Measurements from ENCODE around the gene SLC24A4.

The SLC24A4 gene

DNA sequence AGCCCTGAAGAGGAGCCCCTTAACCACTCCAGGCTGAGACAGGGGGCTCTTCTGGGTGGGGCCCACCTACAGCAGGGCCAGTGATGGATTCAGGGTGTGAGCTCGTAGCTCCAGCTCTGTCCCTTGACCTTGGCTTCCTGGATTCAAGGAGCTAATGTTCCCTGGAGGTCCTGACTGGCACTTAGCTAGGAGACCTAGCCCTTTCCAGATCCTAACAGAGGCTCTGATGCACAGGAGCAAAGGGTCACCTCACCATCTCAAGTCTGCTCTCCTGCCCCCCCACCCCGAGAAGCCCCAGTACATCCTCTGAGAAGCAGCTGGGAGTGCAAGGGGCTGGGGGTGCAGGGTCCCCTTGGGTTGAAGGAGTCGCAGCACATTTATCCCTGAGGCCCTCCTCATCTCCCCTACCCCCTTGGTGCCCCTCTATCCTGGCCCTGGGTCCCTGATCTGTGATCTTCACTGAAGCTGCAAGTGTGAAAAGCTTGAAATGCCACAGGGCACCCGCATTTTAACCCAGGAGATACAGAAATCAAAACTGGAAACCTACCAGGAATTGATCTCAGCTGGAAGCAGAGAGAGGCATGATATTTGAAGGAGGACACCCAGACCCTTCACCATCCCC lies 193.5 kb downstream of the SLC24A4 start:
- DNase-seq = no peak
- Histone ChIP-seq H3K36me3 (ENCODE audit: control insufficient read depth in 4 of 4, insufficient read depth in 4 of 4, low read length in 3 of 4) (peaks cover 0 to 3% (median 0%) of the 10 kb centered on the region in 4 experiments), H3K4me1 (ENCODE audit: control extremely low read depth in 1 of 4, control insufficient read depth in 4 of 4, insufficient read depth in 4 of 4, low read length in 3 of 4) (peaks cover 6 to 71% (median 59%) of the 10 kb centered on the region in 4 experiments), H3K27me3 (replicated peaks in 2 of 5; ENCODE audit: control insufficient read depth in 4 of 5, insufficient read depth in 5 of 5, low read length in 4 of 5) (peaks cover 0 to 5% (median 0%) of the 10 kb centered on the region in 5 experiments), H3K9me3 (ENCODE audit: control extremely low read depth in 1 of 5, control insufficient read depth in 4 of 5, insufficient read depth in 2 of 5, low read depth in 1 of 5, low read length in 4 of 5) (no peaks in the 10 kb centered on the region), H3K27ac (ENCODE audit: insufficient read depth in 1 of 2, low read depth in 1 of 2, low read length in 2 of 2, poor library complexity in 1 of 2, severe bottlenecking in 2 of 2) (no peak overlapping the region), H3K4me3 (ENCODE audit: control insufficient read depth in 1 of 7, extremely low read depth in 1 of 7, insufficient read depth in 4 of 7, low read depth in 2 of 7, low read length in 6 of 7) (peak overlapping the region in 2 of 7 experiments; percentile 0 to 88)
- POLR2A ChIA-PET = interaction anchor here (0.8 kb wide), 1 partner anchor 23 kb away, joined by 4 read pairs; no protein-coding TSS in a partner anchor
- 86% methylated on average over 4 of the region's 4 CpGs for WGBS (ENCODE audit: insufficient coverage)
- CTCF ChIA-PET = interaction anchor here (0.9 to 1.6 kb wide), 5 partner anchors 12 to 166 kb away, joined by 3 to 4 read pairs (median 3); no protein-coding TSS in a partner anchor

DNA sequence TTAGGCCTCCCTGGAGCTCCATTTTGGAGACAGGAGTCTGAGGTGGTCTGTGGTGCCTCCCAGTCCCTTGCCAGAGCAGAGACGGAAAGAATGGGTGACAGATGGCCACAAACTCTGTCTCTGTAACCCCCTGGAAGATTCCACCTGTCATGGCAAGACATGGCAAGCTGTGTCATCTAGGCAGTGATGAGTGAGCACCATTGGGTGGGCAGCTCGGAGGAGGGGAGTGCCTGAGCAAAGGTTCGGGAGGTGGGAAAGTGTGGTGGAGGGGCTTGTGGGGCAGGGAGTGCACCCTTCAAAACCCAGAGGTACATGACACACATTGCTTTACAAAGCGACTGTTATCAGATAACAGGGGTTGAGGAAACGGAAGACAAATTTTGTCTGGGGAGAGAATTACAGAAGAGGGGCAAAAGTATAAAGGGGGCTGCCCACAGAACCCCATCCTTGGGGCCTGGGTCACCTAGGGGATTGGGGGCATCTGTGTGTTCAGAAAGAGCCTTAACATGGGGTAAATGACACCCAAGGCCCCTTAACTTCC lies 194.1 kb downstream of the SLC24A4 start:
- Histone ChIP-seq H3K4me3 (ENCODE audit: control insufficient read depth in 1 of 7, extremely low read depth in 1 of 7, insufficient read depth in 4 of 7, low read depth in 2 of 7, low read length in 6 of 7) (no peak overlapping the region), H3K27me3 (replicated peaks in 2 of 5; ENCODE audit: control insufficient read depth in 4 of 5, insufficient read depth in 5 of 5, low read length in 4 of 5) (peaks cover 0 to 5% (median 0%) of the 10 kb centered on the region in 5 experiments), H3K4me1 (ENCODE audit: control extremely low read depth in 1 of 4, control insufficient read depth in 4 of 4, insufficient read depth in 4 of 4, low read length in 3 of 4) (peaks cover 6 to 71% (median 59%) of the 10 kb centered on the region in 4 experiments), H3K27ac (ENCODE audit: insufficient read depth in 1 of 2, low read depth in 1 of 2, low read length in 2 of 2, poor library complexity in 1 of 2, severe bottlenecking in 2 of 2) (no peak overlapping the region), H3K9me3 (ENCODE audit: control extremely low read depth in 1 of 5, control insufficient read depth in 4 of 5, insufficient read depth in 2 of 5, low read depth in 1 of 5, low read length in 4 of 5) (no peaks in the 10 kb centered on the region), H3K36me3 (ENCODE audit: control insufficient read depth in 4 of 4, insufficient read depth in 4 of 4, low read length in 3 of 4) (peaks cover 0 to 3% (median 0%) of the 10 kb centered on the region in 4 experiments)
- 53% methylated on average over 4 of the region's 5 CpGs for WGBS (ENCODE audit: insufficient coverage)
- ChIA-PET CTCF (interaction anchor here (1.1 to 1.6 kb wide), 4 partner anchors 12 to 70 kb away, joined by 3 read pairs; no protein-coding TSS in a partner anchor), POLR2A (no interaction called here)
- DNase-seq = peak in 1 of 3 donors; percentile 30

DNA sequence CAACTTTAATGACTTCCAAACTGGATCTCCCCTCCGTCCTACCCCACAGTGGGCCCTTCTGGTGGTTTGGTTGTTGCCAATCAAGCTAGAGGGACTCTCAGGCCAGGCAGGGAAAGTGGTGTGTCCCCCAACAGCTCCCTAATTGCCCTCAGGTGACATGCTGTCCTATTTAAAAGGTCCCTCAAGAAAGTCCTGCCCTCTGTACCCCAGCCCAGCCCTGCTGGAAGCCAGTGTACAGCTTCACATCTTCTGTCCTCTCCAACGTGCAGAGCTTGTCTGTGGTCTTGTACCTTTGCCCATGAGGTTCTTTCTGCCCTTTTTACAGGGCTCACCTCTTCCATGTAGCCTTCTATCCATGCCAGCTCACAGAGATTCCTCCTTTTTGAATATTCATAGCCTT lies 194.8 kb downstream of the SLC24A4 start:
- CTCF ChIA-PET = interaction anchor here (1.3 to 1.6 kb wide), 3 partner anchors 25 to 70 kb away, joined by 3 read pairs; no protein-coding TSS in a partner anchor
- DNase-seq = no peak

DNA sequence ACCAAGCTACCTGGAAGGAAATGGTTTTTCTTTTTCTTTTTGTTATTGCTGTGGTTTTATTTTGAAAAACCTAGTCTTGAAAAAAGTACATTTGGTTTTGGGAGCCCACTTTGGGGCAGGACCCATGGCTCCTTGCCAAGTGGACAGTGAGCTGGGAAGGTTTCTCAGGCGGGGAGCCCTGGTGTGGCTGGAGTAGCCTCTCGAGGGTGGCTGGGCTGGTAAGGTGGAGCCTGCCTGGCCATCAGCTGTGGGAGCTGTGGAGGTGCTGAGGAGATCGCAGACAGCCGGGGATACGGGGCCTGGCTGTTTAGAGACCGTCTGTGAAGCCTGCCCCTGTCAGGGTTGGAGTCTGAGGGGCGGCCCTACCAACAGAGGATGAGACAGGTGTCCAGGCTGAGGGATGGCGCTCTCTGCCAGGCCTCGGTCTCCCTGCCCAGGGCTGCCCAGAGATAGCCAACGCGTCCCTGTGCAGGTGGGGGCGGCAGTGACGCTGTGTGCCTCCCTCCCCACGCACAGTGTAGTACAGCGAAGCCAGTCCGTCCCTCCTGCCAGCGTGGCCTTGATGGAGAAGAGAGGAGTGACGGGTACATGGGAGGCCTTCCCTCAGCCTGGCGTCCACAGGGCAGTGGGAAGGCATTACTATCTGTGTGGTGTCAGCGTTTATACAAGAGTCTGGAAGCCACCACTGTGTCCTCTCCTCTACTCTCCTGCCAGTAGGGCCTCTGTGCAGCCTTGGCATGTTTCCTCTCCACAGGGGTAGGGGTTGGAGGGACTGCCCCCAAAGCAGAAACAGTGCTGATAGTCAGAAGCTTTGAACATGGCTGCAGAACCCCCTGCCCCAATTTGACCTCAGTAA lies 196.5 kb downstream of the SLC24A4 start:
- ChIA-PET POLR2A (no interaction called here), CTCF (interaction anchor here (0.8 to 1.5 kb wide), 4 partner anchors 19 to 151 kb away, joined by 3 to 6 read pairs (median 4); no protein-coding TSS in a partner anchor)
- peaks cover 6 to 76% (median 54%) of the 10 kb centered on the region in 4 experiments for H3K4me1 ChIP-seq (ENCODE audit: control extremely low read depth in 1 of 4, control insufficient read depth in 4 of 4, insufficient read depth in 4 of 4, low read length in 3 of 4)

More for the DNA sequence above, 194.8 kb downstream of the SLC24A4 start:
- 91% methylated on average over 2 of the region's 2 CpGs for WGBS (ENCODE audit: insufficient coverage)
- Histone ChIP-seq H3K9me3 (ENCODE audit: control extremely low read depth in 1 of 5, control insufficient read depth in 4 of 5, insufficient read depth in 2 of 5, low read depth in 1 of 5, low read length in 4 of 5) (no peaks in the 10 kb centered on the region), H3K27ac (ENCODE audit: insufficient read depth in 1 of 2, low read depth in 1 of 2, low read length in 2 of 2, poor library complexity in 1 of 2, severe bottlenecking in 2 of 2) (no peak overlapping the region), H3K27me3 (replicated peaks in 2 of 5; ENCODE audit: control insufficient read depth in 4 of 5, insufficient read depth in 5 of 5, low read length in 4 of 5) (peaks cover 0 to 5% (median 0%) of the 10 kb centered on the region in 5 experiments), H3K4me3 (ENCODE audit: control insufficient read depth in 1 of 7, extremely low read depth in 1 of 7, insufficient read depth in 4 of 7, low read depth in 2 of 7, low read length in 6 of 7) (no peak overlapping the region), H3K4me1 (ENCODE audit: control extremely low read depth in 1 of 4, control insufficient read depth in 4 of 4, insufficient read depth in 4 of 4, low read length in 3 of 4) (peaks cover 6 to 70% (median 58%) of the 10 kb centered on the region in 4 experiments), H3K36me3 (ENCODE audit: control insufficient read depth in 4 of 4, insufficient read depth in 4 of 4, low read length in 3 of 4) (peaks cover 0 to 5% (median 0%) of the 10 kb centered on the region in 4 experiments)
- POLR2A ChIA-PET = no interaction called here

DNA sequence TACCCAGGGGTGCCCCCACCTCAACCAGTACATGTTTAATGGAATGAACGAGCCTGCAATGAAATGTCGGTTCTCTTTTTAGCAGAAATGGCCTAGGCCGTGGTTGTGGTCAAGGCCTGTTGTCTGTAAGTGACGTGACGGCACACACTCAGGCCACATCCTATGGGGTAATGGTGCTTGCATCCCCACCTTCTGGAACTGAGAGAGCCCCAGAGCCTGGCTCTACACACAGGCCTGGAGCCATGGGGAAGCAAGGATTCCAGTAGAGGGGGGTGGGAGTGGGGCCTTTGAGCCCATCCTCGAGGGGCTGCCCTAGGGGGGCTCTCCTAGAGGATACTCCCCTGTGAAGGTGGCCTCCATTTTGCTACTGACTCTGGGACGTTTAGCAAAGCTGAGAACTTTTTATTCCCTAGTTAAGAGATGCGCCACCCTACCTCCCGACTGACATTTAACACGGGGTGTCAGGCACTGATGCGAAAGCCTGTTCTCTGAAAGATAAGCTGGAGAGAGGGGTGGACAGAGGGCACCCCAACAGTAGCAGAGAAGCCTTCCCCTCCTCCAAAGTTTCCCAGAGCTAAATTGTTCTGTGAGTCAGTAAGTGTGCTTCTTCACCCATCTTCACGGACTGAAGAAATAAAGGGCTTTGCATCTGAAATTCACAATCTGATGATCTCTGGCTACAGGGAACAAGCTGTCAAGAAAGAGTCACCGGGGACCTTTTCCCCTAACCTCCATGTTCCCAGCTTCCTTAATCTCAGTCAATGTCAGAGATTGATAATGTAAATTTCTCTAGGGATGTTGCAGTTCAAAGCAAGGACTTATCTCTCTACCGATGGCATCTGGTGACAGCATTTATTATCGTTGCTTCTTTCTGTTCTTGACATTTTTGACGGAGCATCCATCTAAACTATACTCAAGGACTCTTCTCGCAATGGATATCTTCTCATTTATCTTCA lies 197.4 kb downstream of the SLC24A4 start:
- Histone ChIP-seq H3K36me3 (ENCODE audit: control insufficient read depth in 4 of 4, insufficient read depth in 4 of 4, low read length in 3 of 4) (peaks cover 0 to 5% (median 0%) of the 10 kb centered on the region in 4 experiments), H3K9me3 (ENCODE audit: control extremely low read depth in 1 of 5, control insufficient read depth in 4 of 5, insufficient read depth in 2 of 5, low read depth in 1 of 5, low read length in 4 of 5) (no peaks in the 10 kb centered on the region), H3K27ac (ENCODE audit: insufficient read depth in 1 of 2, low read depth in 1 of 2, low read length in 2 of 2, poor library complexity in 1 of 2, severe bottlenecking in 2 of 2) (no peak overlapping the region), H3K27me3 (replicated peaks in 2 of 5; ENCODE audit: control insufficient read depth in 4 of 5, insufficient read depth in 5 of 5, low read length in 4 of 5) (no peaks in the 10 kb centered on the region), H3K4me3 (ENCODE audit: control insufficient read depth in 1 of 7, extremely low read depth in 1 of 7, insufficient read depth in 4 of 7, low read depth in 2 of 7, low read length in 6 of 7) (no peak overlapping the region), H3K4me1 (ENCODE audit: control extremely low read depth in 1 of 4, control insufficient read depth in 4 of 4, insufficient read depth in 4 of 4, low read length in 3 of 4) (peaks cover 6 to 76% (median 55%) of the 10 kb centered on the region in 4 experiments)
- WGBS (ENCODE audit: insufficient coverage) = 89% methylated on average over 13 of the region's 17 CpGs
- POLR2A ChIA-PET = no interaction called here
- CTCF ChIA-PET = no interaction called here
- peak in 1 of 3 donors; percentile 45 for DNase-seq

More for the DNA sequence above, 196.5 kb downstream of the SLC24A4 start:
- Histone ChIP-seq H3K9me3 (ENCODE audit: control extremely low read depth in 1 of 5, control insufficient read depth in 4 of 5, insufficient read depth in 2 of 5, low read depth in 1 of 5, low read length in 4 of 5) (no peaks in the 10 kb centered on the region), H3K27me3 (replicated peaks in 2 of 5; ENCODE audit: control insufficient read depth in 4 of 5, insufficient read depth in 5 of 5, low read length in 4 of 5) (peaks cover 0 to under 1% (median 0%) of the 10 kb centered on the region in 5 experiments), H3K36me3 (ENCODE audit: control insufficient read depth in 4 of 4, insufficient read depth in 4 of 4, low read length in 3 of 4) (peaks cover 0 to 5% (median 0%) of the 10 kb centered on the region in 4 experiments), H3K27ac (ENCODE audit: insufficient read depth in 1 of 2, low read depth in 1 of 2, low read length in 2 of 2, poor library complexity in 1 of 2, severe bottlenecking in 2 of 2) (no peak overlapping the region), H3K4me3 (ENCODE audit: control insufficient read depth in 1 of 7, extremely low read depth in 1 of 7, insufficient read depth in 4 of 7, low read depth in 2 of 7, low read length in 6 of 7) (no peak overlapping the region)
- 96% methylated on average over 18 of the region's 20 CpGs for WGBS (ENCODE audit: insufficient coverage)
- DNase-seq = no peak

DNA sequence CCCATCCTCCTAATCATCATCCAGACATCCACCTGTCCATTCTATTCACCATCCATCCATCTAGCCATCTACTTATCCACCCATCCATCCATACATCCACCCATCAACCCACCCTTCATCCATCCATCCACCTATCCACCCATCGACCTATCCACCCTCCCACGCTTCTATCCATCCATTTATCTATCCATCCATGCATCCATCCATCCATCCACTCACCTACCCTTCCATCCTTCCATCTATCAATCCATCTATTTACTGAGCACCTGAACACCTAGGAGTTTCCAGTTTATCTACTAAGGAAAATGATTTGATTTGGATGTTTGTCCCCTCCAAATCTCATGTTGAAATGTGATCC lies 198.1 kb downstream of the SLC24A4 start:
- no peak for DNase-seq
- WGBS (ENCODE audit: insufficient coverage) = 95% methylated on average over 2 of the region's 2 CpGs
- H3K27me3 ChIP-seq (replicated peaks in 2 of 5; ENCODE audit: control insufficient read depth in 4 of 5, insufficient read depth in 5 of 5, low read length in 4 of 5) = no peaks in the 10 kb centered on the region
- ChIA-PET POLR2A (no interaction called here), CTCF (no interaction called here)
- no peak overlapping the region for H3K4me3 ChIP-seq (ENCODE audit: control insufficient read depth in 1 of 7, extremely low read depth in 1 of 7, insufficient read depth in 4 of 7, low read depth in 2 of 7, low read length in 6 of 7)
- peaks cover 4 to 75% (median 55%) of the 10 kb centered on the region in 4 experiments for H3K4me1 ChIP-seq (ENCODE audit: control extremely low read depth in 1 of 4, control insufficient read depth in 4 of 4, insufficient read depth in 4 of 4, low read length in 3 of 4)
- H3K27ac ChIP-seq (ENCODE audit: insufficient read depth in 1 of 2, low read depth in 1 of 2, low read length in 2 of 2, poor library complexity in 1 of 2, severe bottlenecking in 2 of 2) = no peak overlapping the region
- no peaks in the 10 kb centered on the region for H3K9me3 ChIP-seq (ENCODE audit: control extremely low read depth in 1 of 5, control insufficient read depth in 4 of 5, insufficient read depth in 2 of 5, low read depth in 1 of 5, low read length in 4 of 5)
- H3K36me3 ChIP-seq (ENCODE audit: control insufficient read depth in 4 of 4, insufficient read depth in 4 of 4, low read length in 3 of 4) = peaks cover 0 to 5% (median 0%) of the 10 kb centered on the region in 4 experiments
